GM08714 (cell line): Measurements from ENCODE around the gene CELF1.

Experiments
- H3K4me3 ChIP-seq: fragments of 200-500 bp; sonication (Bioruptor generic); 2 replicates; pipeline ENCODE4 v1.5.1; 2014; ENCODE audit warnings: mild to moderate bottlenecking, low read length, inconsistent platforms
- ZNF274 ChIP-seq: IDR thresholded peaks from 2 replicates; pipeline ENCODE4 v1.6.1; 2012; ENCODE audit warnings: mild to moderate bottlenecking, low read depth, low read length

CELF1 gene

GRCh38 chr11:47415949-47416472 is 136.9 kb downstream of the CELF1 start:
- H3K4me3 ChIP-seq, result no peak overlapping the region

More at GRCh38 chr11:47415949-47416472, 136.9 kb downstream of the CELF1 start:
- no peak for TF ChIP-seq ZNF274
